ENCODE results near the gene DIAPH2.

GRCh38 chrX:97009391-97009790, 324.7 kb downstream of the DIAPH2 start:
- TF ChIP-seq, protein P1, sequence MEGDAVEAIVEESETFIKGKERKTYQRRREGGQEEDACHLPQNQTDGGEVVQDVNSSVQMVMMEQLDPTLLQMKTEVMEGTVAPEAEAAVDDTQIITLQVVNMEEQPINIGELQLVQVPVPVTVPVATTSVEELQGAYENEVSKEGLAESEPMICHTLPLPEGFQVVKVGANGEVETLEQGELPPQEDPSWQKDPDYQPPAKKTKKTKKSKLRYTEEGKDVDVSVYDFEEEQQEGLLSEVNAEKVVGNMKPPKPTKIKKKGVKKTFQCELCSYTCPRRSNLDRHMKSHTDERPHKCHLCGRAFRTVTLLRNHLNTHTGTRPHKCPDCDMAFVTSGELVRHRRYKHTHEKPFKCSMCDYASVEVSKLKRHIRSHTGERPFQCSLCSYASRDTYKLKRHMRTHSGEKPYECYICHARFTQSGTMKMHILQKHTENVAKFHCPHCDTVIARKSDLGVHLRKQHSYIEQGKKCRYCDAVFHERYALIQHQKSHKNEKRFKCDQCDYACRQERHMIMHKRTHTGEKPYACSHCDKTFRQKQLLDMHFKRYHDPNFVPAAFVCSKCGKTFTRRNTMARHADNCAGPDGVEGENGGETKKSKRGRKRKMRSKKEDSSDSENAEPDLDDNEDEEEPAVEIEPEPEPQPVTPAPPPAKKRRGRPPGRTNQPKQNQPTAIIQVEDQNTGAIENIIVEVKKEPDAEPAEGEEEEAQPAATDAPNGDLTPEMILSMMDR (IDR thresholded peaks at IDR 0.05 in 4 of 5, conservative IDR thresholded peaks at IDR 0.05 in 1 of 5) = no peak
- no peak for TF ChIP-seq POLR2A (IDR thresholded peaks at IDR 0.05)
